Femur (tissue), 1 donor: ENCODE measurements around the gene POTEB3.
"Not testable (repeated sequence)": the region's sequence is repeated elsewhere in the genome, so short reads cannot be mapped to it uniquely, and the experiment has no call there.

Experiments used
- DNase-seq: peaks from one replicate; pipeline ENCODE4 v3.0.0-alpha.2; 2017

Gene POTEB3

DNA sequence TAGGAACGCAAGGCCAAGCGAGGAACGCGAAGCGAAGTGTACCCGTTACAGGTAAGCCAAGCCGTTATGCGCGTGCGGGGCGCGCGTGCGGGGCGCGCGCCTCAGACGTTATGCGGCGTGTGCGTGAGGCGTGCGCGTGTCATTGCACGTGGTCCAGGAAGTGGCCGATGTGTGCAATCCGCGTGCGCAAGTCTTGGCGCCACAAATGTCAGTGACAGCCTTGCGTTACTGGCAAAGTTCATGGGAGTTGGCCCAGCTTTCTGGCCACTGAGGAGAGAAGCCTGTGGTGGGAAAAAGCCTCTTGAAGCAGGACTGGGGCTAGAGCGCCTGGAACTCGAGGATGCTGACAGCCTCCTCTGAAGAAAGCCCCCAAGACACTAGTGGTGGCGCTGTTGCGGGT, at the start of gene POTEB3:
POTEB3 (minus strand) TSS at position 101 of the 400 bp plus-strand sequence. CDS start 488 bp downstream, outside the sequence.
- not testable (repeated sequence) for DNase-seq

DNA sequence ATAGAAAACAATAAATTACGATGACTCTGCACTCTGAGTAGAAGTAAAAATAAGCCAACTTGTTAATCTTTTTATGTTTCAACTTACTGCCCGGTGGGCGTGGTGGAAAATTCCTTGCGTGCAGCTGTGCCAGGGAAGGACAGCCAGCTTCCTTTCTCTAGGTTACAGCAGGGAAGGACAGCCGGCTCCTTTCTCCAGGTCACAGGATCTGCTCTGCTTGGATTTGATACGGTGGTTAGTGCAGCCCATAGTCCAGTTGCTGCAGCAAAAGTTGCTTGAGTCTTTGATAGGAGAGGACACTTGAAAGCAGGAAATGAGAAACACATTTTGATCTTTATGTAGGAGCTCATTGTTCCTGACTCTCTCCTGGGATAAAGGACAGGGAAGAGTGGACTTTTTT, 13.4 kb upstream of the POTEB3 start:
- not testable (repeated sequence) for DNase-seq

DNA sequence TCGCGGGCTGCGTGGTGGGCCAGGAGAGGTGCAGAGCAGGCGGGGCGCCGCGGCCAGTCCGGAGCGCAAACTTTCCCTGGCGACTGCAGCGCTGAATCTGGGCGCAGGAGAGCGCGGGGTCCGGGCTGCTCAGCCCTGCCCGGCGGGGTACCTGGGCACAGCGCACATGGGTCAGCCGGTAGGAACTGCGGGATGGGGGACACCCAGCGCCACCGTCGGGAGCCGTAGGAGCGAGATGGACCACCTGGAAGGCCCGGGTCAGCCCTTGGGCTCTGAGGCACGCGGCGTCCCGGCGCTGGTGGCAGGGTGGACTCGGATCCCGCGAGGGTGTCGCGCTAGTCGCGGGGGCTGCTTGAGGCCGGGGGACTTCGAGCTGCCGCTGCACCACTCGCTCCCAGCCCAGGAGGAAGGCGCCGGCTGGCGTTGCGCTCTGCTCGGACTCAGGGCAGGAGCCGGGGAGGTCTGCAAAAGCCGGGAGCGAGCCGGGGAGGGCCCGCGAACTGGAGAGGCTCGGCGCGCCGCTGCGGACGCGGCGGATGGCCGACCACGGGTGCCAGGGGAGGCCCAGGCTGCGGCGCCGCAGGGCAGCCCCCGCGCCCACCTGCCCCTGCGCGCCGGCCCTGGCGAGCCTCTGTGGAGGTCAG, 11.7 kb upstream of the POTEB3 start:
- DNase-seq, result not testable (repeated sequence)

DNA sequence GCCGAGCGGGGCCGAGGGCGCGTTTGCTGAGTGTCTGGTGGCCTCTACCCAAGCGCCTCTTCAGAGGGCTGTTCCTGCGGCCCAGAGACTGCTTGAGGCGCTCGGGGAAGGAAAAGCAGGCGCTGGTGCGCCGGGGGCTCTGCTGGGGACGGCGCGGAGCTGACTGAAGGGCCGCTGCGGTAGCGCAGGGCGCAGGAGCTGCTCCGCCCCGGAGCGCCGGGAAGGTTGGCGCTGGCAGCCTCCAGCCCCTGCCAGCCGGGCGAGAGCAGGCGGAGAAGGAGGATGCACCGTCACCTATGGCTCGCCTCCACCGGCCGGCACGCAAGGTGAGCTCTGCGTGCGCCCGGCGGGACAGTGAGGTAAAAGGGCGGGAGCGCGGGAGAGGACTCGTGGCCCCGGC, 11.2 kb upstream of the POTEB3 start:
- DNase-seq, result not testable (repeated sequence)

DNA sequence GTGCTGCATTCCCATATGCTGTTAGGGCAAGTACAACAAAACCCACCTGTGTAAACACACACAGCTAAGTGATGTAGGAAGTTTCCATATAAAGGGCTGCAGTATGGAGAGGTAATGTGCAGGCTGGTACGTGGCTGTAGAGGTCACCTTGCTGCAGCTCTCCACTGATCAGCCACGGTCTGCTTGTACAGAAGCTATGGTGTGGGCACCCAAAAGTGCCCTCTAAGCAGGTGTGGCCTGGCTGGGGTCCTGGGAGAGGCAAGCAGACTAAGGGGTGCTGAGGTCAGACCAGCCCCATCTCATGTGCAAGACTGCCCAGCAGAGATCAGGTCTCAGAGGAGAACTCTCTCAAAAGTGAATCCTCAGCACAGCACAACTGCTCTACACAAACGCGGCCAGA, 32.9 kb downstream of the POTEB3 start:
- DNase-seq, result not testable (repeated sequence)

DNA sequence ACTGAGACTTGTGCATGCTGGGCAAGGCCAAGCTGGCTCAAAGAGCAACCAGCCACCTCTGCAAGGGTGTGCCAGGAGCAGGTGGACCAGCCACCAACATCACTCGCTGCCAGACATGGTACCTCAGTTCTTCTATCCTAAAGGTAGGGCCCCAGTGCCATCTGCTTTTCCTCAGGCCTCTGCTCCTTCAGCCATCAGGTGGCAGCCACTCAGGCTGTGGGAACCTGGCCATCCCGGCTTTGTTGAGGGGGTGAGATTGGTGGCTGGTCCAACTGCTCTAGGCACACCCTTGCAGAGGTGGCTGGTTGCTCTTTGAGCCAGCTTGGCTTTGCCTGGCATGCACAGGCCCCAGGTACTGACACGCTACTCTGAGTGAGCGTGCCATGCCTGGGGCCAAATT, 38.8 kb downstream of the POTEB3 start:
- not testable (repeated sequence) for DNase-seq

DNA sequence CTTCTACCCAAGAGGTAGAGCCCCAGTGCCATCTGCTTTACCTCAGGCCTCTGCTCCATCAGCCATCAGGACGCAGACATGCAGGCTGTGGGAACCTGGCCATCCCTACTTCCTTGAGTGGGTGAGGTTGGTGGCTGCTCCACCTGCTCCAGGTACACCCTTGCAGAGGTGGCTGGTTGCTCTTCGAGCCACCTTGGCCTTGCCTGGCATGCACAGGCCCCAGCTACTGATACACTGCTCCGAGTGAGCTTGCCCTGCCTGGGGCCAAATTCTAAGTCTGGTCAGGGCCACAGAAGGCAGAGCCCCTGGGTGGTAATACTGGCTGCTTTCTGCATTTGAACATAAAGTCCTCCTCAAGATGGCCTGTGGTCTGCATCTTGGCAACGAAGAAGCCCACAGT, 41.2 kb downstream of the POTEB3 start:
- DNase-seq, result not testable (repeated sequence)

DNA sequence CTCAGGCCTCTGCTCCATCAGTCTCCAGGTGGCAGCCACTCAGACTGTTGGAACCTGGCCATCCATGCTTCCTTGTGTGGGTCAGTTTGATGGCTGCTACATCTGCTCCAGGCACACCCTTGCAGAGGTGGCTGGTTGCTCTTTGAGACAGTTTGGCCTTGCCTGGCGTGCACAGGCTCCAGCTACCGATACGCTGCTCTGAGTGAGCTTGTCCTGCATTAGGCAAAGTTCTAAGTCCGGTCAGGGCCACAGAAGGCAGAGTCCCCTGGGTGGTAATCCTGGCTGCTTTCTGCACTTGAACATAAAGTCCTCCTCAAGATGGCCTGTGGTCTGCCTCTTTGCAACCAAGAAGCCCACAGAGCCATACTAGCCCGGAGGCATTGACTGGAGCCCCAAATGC, 41.8 kb downstream of the POTEB3 start:
- DNase-seq, result not testable (repeated sequence)

DNA sequence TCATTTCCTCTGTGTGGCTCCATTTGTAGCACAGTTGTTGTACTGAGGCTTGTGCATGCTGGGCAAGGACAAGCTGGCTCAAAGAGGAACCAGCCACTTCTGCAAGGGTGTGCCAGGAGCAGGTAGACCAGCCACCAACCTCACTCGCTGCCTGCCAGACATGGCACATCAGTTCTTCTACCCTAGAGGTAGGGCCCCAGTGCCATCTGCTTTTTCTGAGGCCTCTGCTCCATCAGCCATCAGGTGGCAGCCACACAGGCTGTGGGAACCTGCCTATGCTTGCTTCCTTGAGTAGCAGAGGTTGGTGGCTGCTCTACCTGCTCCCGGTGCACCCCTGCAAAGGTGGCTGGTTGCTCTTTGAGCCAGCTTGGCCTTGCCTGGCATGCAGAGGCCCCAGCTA, 42.6 kb downstream of the POTEB3 start:
- not testable (repeated sequence) for DNase-seq

DNA sequence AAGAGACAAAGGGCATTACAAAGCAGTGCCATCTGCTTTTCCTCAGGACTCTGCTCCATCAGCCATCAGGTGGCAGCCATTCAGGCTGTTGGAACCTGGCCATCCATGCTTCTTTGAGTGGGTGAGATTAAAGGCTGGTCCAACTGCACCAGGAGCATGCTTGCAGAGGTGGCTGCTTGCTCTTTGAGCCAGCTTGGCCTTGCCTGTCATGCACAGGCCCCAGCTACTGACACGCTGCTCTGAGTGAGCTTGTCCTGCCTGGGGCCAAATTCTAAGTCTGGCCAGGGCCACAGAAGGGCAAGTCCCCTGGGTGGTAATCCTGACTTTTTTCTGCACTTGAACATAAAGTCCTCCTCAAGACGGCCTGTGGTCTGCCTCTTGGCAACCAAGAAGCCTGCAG, 43.1 kb downstream of the POTEB3 start:
- not testable (repeated sequence) for DNase-seq

DNA sequence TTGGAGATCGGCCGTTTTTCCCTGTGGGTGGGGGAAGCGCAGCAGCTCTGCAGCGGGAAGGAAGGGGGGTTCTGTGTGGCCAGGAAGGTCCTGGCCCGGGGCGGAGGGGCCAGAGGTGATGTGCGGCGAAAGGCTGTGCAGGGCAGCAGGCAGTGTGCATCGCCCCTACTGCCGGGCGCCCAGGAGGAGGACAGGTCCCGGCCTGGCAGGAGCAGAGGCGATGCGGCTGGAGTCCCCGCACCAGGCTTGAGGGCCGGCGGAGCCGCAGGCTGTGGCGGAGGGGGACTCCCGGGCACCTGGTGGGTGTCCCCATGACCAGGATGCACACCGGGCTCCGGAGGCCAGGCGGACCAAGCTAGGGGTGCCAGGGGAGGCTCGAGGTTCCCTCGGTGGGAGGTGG, 54.3 kb downstream of the POTEB3 start:
- DNase-seq, result not testable (repeated sequence)

DNA sequence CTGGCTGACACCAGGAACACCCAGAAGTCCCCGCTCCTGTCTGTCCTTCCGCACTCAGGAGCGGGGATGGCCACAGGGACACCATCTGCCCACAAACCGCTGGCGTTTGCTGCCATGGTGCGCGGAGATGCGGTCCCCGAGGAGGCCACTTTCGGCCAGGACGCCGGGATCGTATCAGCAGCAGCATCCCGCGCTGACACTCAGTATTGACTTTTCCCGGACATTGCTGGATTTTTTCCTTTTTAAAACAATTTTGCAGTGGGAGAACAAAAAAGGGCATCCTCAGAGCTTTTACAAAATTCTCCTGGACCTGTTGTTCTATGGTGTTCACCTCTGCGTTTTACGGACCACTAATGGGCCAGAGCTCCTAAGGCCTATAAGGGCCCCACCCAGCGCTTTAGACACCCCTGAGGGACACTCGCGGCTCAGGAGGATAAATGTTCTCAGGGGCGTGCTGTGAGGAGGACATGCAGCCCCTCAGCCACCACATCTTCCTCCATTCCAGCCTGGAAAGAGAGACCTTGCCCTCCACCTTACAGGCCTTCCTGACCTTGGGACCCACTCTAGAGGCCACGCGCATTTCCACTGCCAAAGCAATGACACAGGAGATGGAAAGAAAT, 56.3 kb downstream of the POTEB3 start:
- not testable (repeated sequence) for DNase-seq

DNA sequence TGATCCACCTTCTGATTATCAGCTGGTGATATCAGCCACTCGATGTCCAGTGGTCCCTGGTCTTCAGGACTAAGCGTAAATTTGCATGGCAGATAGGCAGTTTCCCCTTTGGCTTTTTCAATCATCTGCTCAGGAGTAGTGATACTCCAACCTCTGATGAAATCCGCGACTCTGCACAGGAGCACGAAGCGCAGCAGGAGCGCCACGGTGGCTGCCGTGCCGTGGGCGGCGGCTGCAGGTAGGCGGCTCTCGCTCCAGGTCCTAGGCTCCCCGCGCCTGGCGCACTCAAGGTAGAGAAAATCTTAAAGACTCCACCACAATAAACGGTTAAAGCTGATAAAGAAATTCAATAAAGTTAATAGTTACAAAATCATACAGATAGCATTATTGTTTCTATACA, 66.6 kb downstream of the POTEB3 start:
- not testable (repeated sequence) for DNase-seq

DNA sequence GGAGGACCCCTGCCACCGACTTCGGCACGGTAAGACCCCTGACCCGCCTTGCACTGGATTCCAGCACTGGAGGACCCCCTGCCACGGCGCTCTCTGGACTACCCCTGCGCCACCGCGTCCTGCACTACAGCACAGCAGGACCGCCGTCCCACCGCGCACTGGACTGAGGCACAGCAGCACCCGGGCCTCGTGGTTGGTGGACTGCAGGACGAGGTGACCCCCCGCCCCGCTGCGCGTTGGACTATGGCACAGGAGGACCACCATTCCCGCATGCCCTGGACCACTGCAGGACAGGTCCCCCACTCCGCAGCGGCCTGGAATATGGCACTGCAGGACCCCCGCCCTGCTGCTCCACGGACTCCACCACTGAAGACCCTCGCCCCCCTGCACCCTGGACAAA, 71.1 kb downstream of the POTEB3 start:
- not testable (repeated sequence) for DNase-seq

DNA sequence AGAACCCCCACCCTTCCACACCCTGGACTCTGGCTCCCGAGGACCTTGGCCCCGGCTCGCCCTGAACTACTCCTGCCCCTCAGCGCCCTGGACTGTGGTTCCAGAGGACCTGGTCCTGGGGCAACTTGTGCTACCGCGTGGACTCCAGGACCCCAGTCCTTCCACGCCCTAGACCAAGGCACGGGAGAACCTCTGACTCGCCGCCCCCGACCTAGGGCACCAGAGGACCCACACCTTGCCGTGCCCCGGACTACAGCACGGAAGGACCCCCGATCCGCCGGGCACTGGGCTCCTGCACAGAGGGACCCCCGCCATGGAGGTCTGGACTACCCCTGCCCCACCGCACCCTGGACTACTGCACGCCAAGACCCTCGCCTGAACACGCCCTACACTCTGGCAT, 71.7 kb downstream of the POTEB3 start:
- DNase-seq, result not testable (repeated sequence)
